Measurements from ENCODE around the gene CRYBG2. TPM values are rescaled to one million over a fixed set of nuclear protein-coding genes. Genes with fewer than 3 reads are reported as not detected.

Gene CRYBG2
- total RNA-seq, 1 donor from 2014 or later, result 0.41 TPM

GRCh38 chr1:26283871-26284596 lies 69.9 kb downstream of the CRYBG2 start:
- FAIRE-seq, result no peak
- no peak for DNase-seq (ENCODE audit: low spot score in 2 of 2)

DNA sequence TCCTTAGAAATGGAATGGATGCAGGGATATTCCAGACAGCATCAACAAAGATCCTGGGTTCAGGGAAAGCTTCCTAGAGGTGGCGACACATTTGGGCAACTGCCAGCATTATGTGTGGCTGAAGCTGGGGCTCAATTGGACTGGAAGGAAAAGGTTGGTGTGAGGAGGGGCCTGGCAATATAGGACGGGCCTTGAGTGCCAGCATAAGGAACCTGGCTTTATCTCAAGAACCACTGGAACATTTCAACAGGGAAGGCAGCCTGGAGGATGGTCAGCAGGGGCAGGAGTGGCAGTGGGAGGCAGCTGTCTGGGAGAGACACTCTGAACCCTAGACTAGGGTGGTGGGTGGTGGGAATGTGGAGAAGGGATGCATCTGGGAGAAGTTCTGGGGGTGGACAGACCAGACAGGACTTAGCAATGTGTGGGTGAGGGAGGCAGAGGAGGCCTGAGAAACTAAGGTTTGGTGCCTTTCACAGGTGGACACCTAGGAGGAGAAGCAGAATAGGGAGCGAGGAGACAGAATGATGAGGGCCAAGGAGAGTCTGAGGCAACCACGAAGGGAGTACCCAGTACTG lies 70.6 kb downstream of the CRYBG2 start:
- FAIRE-seq (no peak), DNase-seq (ENCODE audit: low spot score in 2 of 2) (no peak)

- FAIRE-seq (no peak), DNase-seq (ENCODE audit: low spot score in 2 of 2) (no peak)
Observed at GRCh38 chr1:26282401-26282918, 71.5 kb downstream of the CRYBG2 start.

GRCh38 chr1:26281971-26282370 lies 72.0 kb downstream of the CRYBG2 start:
- DNase-seq (ENCODE audit: low spot score in 2 of 2), result no peak
- FAIRE-seq, result no peak

DNA sequence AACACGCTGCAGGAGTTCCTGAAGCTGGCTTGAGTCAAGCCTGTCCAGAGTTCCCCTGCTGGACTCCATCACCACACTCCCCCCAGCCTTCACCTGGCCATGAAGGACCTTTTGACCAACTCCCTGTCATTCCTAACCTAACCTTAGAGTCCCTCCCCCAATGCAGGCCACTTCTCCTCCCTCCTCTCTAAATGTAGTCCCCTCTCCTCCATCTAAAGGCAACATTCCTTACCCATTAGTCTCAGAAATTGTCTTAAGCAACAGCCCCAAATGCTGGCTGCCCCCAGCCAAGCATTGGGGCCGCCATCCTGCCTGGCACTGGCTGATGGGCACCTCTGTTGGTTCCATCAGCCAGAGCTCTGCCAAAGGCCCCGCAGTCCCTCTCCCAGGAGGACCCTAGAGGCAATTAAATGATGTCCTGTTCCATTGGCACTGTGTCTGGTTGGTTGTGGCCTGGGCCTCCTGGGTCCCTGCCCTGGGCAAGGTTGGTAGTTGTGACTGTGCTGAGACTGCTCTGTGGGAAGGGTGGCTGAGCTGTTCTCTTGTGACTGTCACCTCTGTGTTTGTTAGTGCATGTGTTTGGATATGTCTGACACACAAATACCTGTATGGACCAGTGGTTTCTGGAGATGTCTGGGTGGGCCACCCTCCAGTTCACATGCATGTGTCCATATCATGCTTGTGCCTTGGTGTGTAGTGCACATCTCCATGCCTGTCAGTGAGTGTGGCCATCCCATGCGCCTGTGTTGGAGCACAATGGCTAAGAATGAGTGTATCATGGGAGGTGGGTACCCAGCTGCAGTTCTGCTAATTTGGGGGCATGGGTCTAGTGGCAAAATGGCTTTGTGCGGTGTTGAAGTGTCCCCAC lies 72.6 kb downstream of the CRYBG2 start:
- DNase-seq (ENCODE audit: low spot score in 2 of 2) (no peak), FAIRE-seq (no peak)

DNA sequence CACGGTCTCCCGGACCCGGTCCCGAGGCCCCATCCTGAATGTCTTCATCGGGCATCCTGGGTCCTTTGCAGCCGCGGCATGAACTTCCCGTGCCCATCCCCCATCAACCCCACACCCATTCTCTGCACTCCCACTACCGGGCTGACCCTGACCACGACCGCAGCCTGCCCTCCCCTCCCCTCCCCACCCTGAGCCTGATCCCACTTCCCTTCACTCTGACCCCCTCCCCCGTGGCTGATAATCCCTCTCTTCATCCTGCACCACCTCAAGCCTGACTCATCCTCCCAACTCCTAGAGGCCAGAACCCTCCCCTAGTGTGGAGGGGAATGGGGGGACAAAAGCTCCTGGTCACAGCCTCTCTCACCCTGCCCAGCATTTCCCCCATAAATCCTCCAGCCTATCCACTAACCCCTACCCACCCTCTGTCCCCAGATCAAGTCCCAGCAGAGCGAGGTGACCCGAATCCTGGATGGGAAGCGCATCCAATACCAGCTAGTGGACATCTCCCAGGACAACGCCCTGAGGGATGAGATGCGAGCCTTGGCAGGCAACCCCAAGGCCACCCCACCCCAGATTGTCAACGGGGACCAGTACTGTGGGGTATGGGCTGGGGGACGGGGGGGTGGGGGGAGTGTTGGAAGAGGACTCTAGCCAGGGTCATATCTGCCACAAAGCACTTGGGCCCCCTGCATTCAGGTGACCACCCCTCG lies 73.4 kb downstream of the CRYBG2 start:
- no peak for FAIRE-seq
- DNase-seq (ENCODE audit: low spot score in 2 of 2), result peak; percentile 58 to 60

DNA sequence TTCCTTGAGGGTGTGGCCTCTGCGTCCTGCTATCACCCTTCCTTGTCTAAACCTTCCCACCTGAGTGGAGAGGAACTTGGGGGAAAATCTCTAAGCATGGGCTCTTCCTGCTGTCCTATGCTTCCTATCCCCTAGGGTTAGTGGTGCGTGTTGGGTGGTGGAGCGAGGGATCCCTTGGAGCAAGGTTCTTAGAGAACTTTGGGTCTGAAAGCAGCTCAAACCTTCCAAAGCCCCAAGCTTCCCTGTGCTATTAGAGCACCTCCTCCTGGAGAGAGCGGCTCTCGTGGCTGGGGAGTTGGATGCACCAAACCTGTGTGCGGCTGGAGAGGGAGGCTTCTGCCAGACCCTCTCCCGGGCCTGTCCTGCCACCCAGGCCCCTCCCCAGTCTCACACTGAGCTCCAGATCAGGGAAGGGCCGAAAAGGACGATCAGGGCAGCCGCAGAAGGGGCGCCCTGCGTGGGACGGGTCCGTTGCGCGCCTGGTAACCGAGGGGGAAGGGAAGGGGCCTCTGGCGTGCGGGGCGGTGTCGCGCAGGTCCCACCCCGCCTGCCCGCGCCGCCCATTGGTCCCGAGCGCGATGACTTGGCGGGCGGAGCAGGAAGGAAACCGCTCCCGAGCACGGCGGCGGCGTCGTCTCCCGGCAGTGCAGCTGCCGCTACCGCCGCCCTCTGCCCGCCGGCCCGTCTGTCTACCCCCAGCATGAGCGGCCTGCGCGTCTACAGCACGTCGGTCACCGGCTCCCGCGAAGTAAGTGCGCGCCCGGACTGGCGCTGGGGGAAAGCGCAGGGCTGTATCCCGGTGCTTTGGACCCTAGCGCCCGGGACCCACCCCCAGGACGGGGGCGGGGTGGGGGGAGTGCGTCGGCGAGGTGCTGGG lies 74.2 kb downstream of the CRYBG2 start, which contains the start of gene SH3BGRL3:
SH3BGRL3 (plus strand) TSS at position 631 of the 877 bp plus-strand sequence; CDS start at position 701, 70 bp downstream.
- DNase-seq (ENCODE audit: low spot score in 2 of 2), result peak; percentile 92 to 94
- no peak for FAIRE-seq

- DNase-seq (ENCODE audit: low spot score in 2 of 2), result no peak
- no peak for FAIRE-seq
Observed at GRCh38 chr1:26278724-26279455, 75.0 kb downstream of the CRYBG2 start.

- DNase-seq (ENCODE audit: low spot score in 2 of 2) (no peak), FAIRE-seq (no peak)
Observed at GRCh38 chr1:26278303-26278702, 75.6 kb downstream of the CRYBG2 start.

GRCh38 chr1:26277719-26278118 lies 76.2 kb downstream of the CRYBG2 start:
- FAIRE-seq (no peak), DNase-seq (ENCODE audit: low spot score in 2 of 2) (no peak)

GRCh38 chr1:26277261-26277661 lies 76.7 kb downstream of the CRYBG2 start:
- no peak for FAIRE-seq
- no peak for DNase-seq (ENCODE audit: low spot score in 2 of 2)

- FAIRE-seq, result no peak
- no peak for DNase-seq (ENCODE audit: low spot score in 2 of 2)
Observed at GRCh38 chr1:26276432-26276838, 77.5 kb downstream of the CRYBG2 start.

DNA sequence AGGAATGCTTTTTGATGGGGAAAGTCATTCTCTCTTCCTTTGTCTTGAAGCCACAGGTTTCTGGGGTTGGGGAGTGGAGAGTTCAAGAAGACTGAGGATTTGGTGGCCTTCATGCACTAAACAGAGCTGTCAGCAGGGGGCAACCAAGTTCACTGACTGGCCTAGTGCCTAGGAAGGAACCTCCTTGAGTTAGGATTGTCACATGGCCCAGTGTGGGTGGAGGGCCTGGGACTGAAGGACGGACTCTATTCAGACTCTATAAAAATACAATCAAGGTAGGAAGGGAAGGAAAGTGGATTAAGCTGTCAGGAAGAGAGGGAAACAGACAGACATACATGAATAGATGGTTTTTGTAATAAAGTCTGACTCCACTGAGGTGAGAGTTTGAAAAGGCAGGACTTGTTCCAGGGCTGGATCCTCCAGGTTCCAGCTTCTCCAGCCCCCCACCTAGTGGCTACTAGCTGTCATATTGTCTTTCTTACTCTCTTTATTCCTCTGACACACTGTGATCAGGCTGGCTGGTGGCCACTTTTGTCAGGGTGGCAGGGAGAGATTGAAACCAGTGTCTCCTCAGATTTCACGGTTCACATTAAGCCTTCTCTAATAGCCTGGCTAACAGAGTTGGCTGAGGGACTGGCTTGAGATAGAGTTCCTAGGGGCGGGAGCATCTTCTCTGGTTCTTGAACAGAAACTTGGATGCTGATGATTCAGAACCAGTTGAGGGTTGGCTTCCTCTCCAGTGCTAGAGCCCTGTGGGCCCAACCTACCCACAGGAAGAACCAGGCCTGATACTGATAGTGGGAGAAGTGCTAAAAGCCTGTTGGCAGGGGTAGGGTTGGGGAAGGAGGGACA lies 78.1 kb downstream of the CRYBG2 start:
- DNase-seq (ENCODE audit: low spot score in 2 of 2) (peak; percentile 66 to 83), FAIRE-seq (no peak)

DNA sequence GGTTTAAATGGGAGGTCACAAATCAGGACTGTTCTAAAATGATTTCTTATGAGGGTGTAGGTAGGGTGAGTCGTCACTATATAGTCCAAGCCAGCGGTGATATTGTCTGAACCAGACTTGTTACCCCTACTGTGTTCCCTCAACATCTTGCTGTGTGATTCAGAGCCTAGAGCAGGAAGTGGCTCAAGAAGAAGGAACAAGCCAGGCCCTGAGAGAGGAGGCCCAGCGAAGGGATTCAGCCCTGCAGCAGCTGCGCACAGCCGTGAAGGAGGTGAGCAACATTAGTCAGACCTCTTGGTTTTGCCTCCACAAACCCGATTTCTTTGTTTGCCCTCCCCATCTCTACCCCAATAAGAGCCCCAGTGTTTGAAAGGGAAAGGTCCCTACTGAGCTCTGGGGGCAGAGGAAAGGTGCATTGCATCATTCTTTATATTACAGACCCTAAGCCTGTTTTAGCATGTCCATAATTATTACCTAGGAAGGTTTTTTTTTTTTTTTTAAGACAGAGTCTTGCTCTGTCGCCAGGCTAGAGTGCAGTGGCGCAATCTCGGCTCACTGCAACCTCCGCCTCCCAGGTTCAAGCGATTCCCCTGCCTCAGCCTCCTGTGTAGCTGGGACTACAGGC lies 79.0 kb downstream of the CRYBG2 start:
- no peak for DNase-seq (ENCODE audit: low spot score in 2 of 2)

More for the DNA sequence above, 79.0 kb downstream of the CRYBG2 start:
- no peak for FAIRE-seq

All from frontal cortex (tissue), 4 donors.